DMS53 treated with DMSO at 0.1 percent for 48 hours (cell line): Measurements from ENCODE around the gene JMJD1C.

Source experiments
- DNase-seq: peaks from one replicate; lab custom pipeline; 2025; ENCODE audit not compliant: unreplicated experiment; lab: John Stamatoyannopoulos, UW

Gene JMJD1C

GRCh38 chr10:63438506-63439498 is 27.0 kb downstream of the JMJD1C start:
- no peak for DNase-seq

- no peak for DNase-seq
These were observed 28.4 kb downstream of the JMJD1C start for GRCh38 chr10:63437116-63437949.

GRCh38 chr10:63436225-63436624 is 29.6 kb downstream of the JMJD1C start:
- no peak for DNase-seq

GRCh38 chr10:63434866-63435854 is 30.6 kb downstream of the JMJD1C start:
- DNase-seq, result no peak

GRCh38 chr10:63431962-63432797 is 33.6 kb downstream of the JMJD1C start:
- DNase-seq, result no peak

- DNase-seq, result no peak
These were observed 34.8 kb downstream of the JMJD1C start for GRCh38 chr10:63430999-63431356.

GRCh38 chr10:63430091-63430998 is 35.4 kb downstream of the JMJD1C start:
- no peak for DNase-seq

GRCh38 chr10:63429281-63429680 is 36.5 kb downstream of the JMJD1C start:
- DNase-seq, result no peak

- DNase-seq, result no peak
These were observed 38.8 kb downstream of the JMJD1C start for GRCh38 chr10:63427013-63427412.

- DNase-seq, result no peak
These were observed 40.3 kb downstream of the JMJD1C start for GRCh38 chr10:63425512-63425911.

- no peak for DNase-seq
These were observed 41.2 kb downstream of the JMJD1C start for GRCh38 chr10:63424576-63424975.

- DNase-seq, result no peak
These were observed 42.3 kb downstream of the JMJD1C start for GRCh38 chr10:63423494-63423893.

GRCh38 chr10:63421591-63421990 is 44.2 kb downstream of the JMJD1C start:
- DNase-seq, result no peak

GRCh38 chr10:63416376-63416775 is 49.4 kb downstream of the JMJD1C start:
- DNase-seq, result no peak

- no peak for DNase-seq
These were observed 50.0 kb downstream of the JMJD1C start for GRCh38 chr10:63415640-63416244.

- DNase-seq, result no peak
These were observed 51.1 kb downstream of the JMJD1C start for GRCh38 chr10:63414481-63415260.

- no peak for DNase-seq
These were observed 52.3 kb downstream of the JMJD1C start for GRCh38 chr10:63413429-63413828.

GRCh38 chr10:63412304-63412703 is 53.5 kb downstream of the JMJD1C start:
- DNase-seq, result no peak
